Natural killer cell treated with Interleukin-12 subunit alpha and Interleukin-12 subunit beta and Interleukin-15 and Interleukin-18, amount 100 ng/mL, for 72 hours (primary cell): ENCODE measurements around the gene SH3TC1. TPM values are rescaled to one million over a fixed set of nuclear protein-coding genes. Genes with fewer than 3 reads are reported as not detected.

ENCODE experiments used
- ATAC-seq, 2 donors: fragments of 150-1000 bp; cut with Tn5 transposase in 1 of 2; sonication (Bioruptor Pico), chemical (Tn5 transposase) in 1 of 2; 2 replicates each; pipeline ENCODE4 v1.10.0; 2021
- DNase-seq: peaks from one replicate; pipeline ENCODE4 v3.0.0; 2022; ENCODE audit warnings: low spot score
- H3K27ac Mint-ChIP-seq, 2 donors: 1 replicate in 1 of 2; 2 replicates in 1 of 2; pipeline ENCODE4 v1.8.0; 2022; ENCODE audit warnings: mixed read lengths in 2 of 2, mild to moderate bottlenecking in 1 of 2, moderate library complexity in 1 of 2
- H3K27me3 Mint-ChIP-seq, 2 donors: 1 replicate in 1 of 2; 2 replicates in 1 of 2; pipeline ENCODE4 v1.8.0; 2022; ENCODE audit warnings: mixed read lengths in 2 of 2
- H3K36me3 Mint-ChIP-seq: one replicate; pipeline ENCODE4 v1.8.0; 2022; ENCODE audit warnings: mixed read lengths
- H3K4me1 Mint-ChIP-seq, 2 donors: 1 replicate in 1 of 2; 2 replicates in 1 of 2; pipeline ENCODE4 v1.8.0; 2022; ENCODE audit warnings: low read depth in 2 of 2, mixed read lengths in 2 of 2, mild to moderate bottlenecking in 1 of 2
- H3K4me3 Mint-ChIP-seq: one replicate; pipeline ENCODE4 v1.8.0; 2022; ENCODE audit warnings: mixed read lengths
- H3K9me3 Mint-ChIP-seq: 2 replicates; pipeline ENCODE4 v1.8.0; 2022; ENCODE audit warnings: mixed read lengths
- total RNA-seq, 2 donors: library from RNA; stranded (reverse); gene quantifications; one replicate each; pipeline ENCODE4 v1.2.3, GENCODE V29; 2022

The SH3TC1 gene
- 10 to 100 TPM in 1 of 2 donors, 1 to 10 TPM in 1; 6.4 to 15.5 TPM for total RNA-seq

- Mint-ChIP-seq H3K4me1 (peaks cover 16 to 26% of the 10 kb centered on the region in 2 donors), H3K27me3 (no peaks in the 10 kb centered on the region), H3K27ac (peak within 1 kb of the TSS; percentile 72 to 89), H3K36me3 (no peaks in the 10 kb centered on the region), H3K9me3 (no peaks in the 10 kb centered on the region), H3K4me3 (peak within 1 kb of the TSS; percentile 86)
- ATAC-seq (peak; percentile 96), DNase-seq (peak; percentile 87)
These were observed at the start of gene SH3TC1 for GRCh38 chr4:8198906-8199593. Gene SH3TC1, plus strand, starts transcription at chr4:8199290. Its CDS starts 5,905 bp downstream, at chr4:8205195.

- no peak overlapping the region for H3K4me3 Mint-ChIP-seq
- no peaks in the 10 kb centered on the region for H3K4me1 Mint-ChIP-seq
- no peak for ATAC-seq
- H3K27ac Mint-ChIP-seq: no peak overlapping the region
- H3K9me3 Mint-ChIP-seq: no peaks in the 10 kb centered on the region
- peaks cover 0 to 5% of the 10 kb centered on the region in 2 donors for H3K27me3 Mint-ChIP-seq
- DNase-seq: no peak
- H3K36me3 Mint-ChIP-seq: no peaks in the 10 kb centered on the region
These were observed 49.4 kb upstream of the SH3TC1 start for GRCh38 chr4:8149664-8150063.

- no peak overlapping the region for H3K4me3 Mint-ChIP-seq
- H3K9me3 Mint-ChIP-seq: no peaks in the 10 kb centered on the region
These were observed 48.7 kb upstream of the SH3TC1 start for GRCh38 chr4:8150152-8151090.

GRCh38 chr4:8151165-8151650 lies 47.9 kb upstream of the SH3TC1 start:
- DNase-seq: no peak
- no peak overlapping the region for H3K27ac Mint-ChIP-seq
- H3K9me3 Mint-ChIP-seq: no peaks in the 10 kb centered on the region
- ATAC-seq: no peak
- H3K27me3 Mint-ChIP-seq: peaks cover 0 to 7% of the 10 kb centered on the region in 2 donors
- H3K4me1 Mint-ChIP-seq: no peaks in the 10 kb centered on the region
- no peak overlapping the region for H3K4me3 Mint-ChIP-seq
- H3K36me3 Mint-ChIP-seq: no peaks in the 10 kb centered on the region

More at GRCh38 chr4:8150152-8151090, 48.7 kb upstream of the SH3TC1 start:
- no peaks in the 10 kb centered on the region for H3K4me1 Mint-ChIP-seq
- H3K36me3 Mint-ChIP-seq: no peaks in the 10 kb centered on the region
- no peak overlapping the region for H3K27ac Mint-ChIP-seq
- no peak for ATAC-seq
- peaks cover 0 to 8% of the 10 kb centered on the region in 2 donors for H3K27me3 Mint-ChIP-seq
- no peak for DNase-seq

- DNase-seq (no peak), ATAC-seq (no peak)
- Mint-ChIP-seq H3K36me3 (no peaks in the 10 kb centered on the region), H3K4me3 (no peak overlapping the region), H3K27ac (no peak overlapping the region), H3K27me3 (peaks cover 0 to 8% of the 10 kb centered on the region in 2 donors), H3K4me1 (no peaks in the 10 kb centered on the region), H3K9me3 (no peaks in the 10 kb centered on the region)
These were observed 46.8 kb upstream of the SH3TC1 start for GRCh38 chr4:8152090-8152864.

DNA sequence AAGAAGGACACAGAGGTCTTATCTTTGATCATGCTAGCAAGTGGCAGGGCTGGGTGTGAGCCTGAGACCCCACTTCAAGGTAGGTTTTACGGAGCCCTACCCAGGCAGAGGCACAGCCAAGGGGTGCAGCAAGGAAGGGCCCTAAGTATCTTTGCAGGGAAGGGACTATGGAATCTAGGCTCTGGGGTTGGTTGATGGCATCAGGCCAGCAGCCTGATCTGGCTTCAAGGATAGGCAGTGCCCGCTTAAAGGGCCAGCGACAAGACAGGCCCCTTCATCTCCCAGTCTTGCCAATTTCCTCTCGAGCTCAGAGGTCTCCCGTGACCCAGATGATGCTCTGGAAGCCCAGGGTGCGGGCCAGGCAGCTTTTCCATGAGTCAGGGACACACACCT lies 46.2 kb upstream of the SH3TC1 start:
- DNase-seq (no peak), ATAC-seq (no peak)
- Mint-ChIP-seq H3K27me3 (peaks cover 0 to 12% of the 10 kb centered on the region in 2 donors), H3K4me1 (no peaks in the 10 kb centered on the region), H3K36me3 (no peaks in the 10 kb centered on the region), H3K9me3 (no peaks in the 10 kb centered on the region), H3K4me3 (no peak overlapping the region), H3K27ac (no peak overlapping the region)

DNA sequence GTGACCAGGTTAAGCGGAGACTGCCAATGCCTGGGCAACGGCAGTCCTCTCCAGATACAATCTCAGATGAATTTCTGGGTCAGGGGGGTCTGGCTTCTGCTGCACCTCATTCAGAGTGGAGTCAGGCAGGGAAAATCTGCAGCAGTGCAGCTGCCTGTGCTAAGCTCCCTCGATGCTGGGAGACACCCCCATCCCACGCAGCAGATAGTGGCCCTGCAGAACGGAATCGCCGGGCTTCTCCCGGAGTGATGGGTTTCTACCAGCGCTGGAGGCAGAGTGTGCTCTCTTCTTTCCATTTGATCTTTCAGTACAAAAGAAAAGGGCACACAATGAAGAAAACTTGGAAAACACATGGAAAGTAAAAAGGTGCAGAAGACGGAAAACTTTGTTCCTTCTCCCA lies 45.6 kb upstream of the SH3TC1 start:
- peaks cover 0 to 12% of the 10 kb centered on the region in 2 donors for H3K27me3 Mint-ChIP-seq
- DNase-seq (no peak), ATAC-seq (no peak)
- H3K9me3 Mint-ChIP-seq: no peaks in the 10 kb centered on the region
- H3K4me3 Mint-ChIP-seq: no peak overlapping the region
- H3K27ac Mint-ChIP-seq: no peak overlapping the region
- H3K36me3 Mint-ChIP-seq: no peaks in the 10 kb centered on the region
- H3K4me1 Mint-ChIP-seq: no peaks in the 10 kb centered on the region

DNA sequence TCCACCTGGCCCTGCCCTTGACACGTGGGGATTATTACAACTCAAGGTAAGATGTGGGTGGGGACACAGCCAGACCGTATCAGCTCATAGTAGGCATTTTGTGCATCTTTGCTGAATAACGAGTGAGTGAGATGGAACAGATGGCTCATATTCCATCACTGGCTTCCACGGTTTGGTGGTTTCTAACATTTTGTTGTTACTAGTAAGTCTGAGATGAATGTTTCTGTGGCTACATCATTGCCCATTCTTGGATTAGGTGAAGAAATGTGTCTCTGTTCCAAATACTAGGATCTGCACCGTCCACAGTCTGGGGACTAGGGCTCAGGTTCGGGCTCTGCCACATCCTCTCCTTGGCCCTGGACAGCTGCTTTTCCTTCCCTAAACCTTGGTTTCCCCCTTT lies 44.0 kb upstream of the SH3TC1 start:
- Mint-ChIP-seq H3K4me1 (peaks cover 6 to 9% of the 10 kb centered on the region in 2 donors), H3K9me3 (no peaks in the 10 kb centered on the region), H3K36me3 (no peaks in the 10 kb centered on the region), H3K4me3 (no peak overlapping the region), H3K27ac (no peak overlapping the region), H3K27me3 (peaks cover 0 to 12% of the 10 kb centered on the region in 2 donors)
- no peak for DNase-seq
- ATAC-seq: no peak

- H3K27me3 Mint-ChIP-seq: peaks cover 0 to 12% of the 10 kb centered on the region in 2 donors
- no peaks in the 10 kb centered on the region for H3K36me3 Mint-ChIP-seq
- DNase-seq (no peak), ATAC-seq (no peak)
- peaks cover 6 to 9% of the 10 kb centered on the region in 2 donors for H3K4me1 Mint-ChIP-seq
- H3K9me3 Mint-ChIP-seq: no peaks in the 10 kb centered on the region
- H3K27ac Mint-ChIP-seq: no peak overlapping the region
- H3K4me3 Mint-ChIP-seq: no peak overlapping the region
These were observed 43.2 kb upstream of the SH3TC1 start for GRCh38 chr4:8155660-8156421.

DNA sequence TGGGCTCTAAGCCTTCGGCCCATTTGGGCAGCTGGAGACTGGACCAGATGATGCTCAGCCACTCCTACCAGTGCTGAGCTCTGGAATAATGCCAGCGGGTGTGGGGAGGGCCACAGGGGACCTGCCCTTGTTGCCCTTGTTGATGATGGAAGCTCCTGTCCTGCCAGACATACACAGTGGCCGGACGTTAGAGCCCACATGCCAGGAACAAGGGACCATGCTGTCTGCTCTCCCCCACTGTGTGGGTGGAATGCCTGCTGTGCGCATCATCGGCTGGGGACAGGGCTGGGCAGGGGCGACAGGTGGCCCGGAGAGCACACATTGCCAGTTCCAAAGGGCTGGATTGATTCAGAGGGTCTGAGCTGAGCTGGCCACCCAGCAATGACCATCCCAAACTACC lies 42.5 kb upstream of the SH3TC1 start:
- Mint-ChIP-seq H3K4me3 (no peak overlapping the region), H3K9me3 (no peaks in the 10 kb centered on the region), H3K36me3 (no peaks in the 10 kb centered on the region), H3K27me3 (peaks cover 0 to 12% of the 10 kb centered on the region in 2 donors), H3K4me1 (peaks cover 6 to 9% of the 10 kb centered on the region in 2 donors), H3K27ac (no peak overlapping the region)
- ATAC-seq: no peak
- no peak for DNase-seq

DNA sequence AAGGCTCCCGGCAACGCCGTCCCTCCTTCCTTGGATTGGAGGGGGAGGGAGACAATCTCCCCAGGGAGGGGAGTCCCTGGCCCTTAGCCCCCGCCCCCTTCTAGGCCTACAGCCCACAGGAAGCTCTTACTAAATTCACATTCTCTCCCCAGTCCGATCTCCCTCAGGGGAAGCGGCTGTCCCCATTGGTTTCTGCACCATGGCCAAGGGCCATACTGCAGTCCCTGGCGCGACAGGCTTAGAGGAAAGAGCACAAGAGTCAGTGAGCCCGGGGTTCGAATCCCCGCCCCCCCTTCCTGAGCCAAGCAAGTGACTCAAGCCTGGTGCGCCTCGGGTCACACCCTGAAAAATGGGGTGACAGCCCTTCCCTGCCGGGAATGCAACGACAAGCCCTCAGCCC lies 41.6 kb upstream of the SH3TC1 start:
- Mint-ChIP-seq H3K4me1 (peaks cover 6 to 9% of the 10 kb centered on the region in 2 donors), H3K36me3 (no peaks in the 10 kb centered on the region), H3K9me3 (no peaks in the 10 kb centered on the region), H3K4me3 (no peak overlapping the region), H3K27me3 (peaks cover 0 to 12% of the 10 kb centered on the region in 2 donors), H3K27ac (no peak overlapping the region)
- no peak for DNase-seq
- no peak for ATAC-seq

- Mint-ChIP-seq H3K27me3 (peaks cover 0 to 12% of the 10 kb centered on the region in 2 donors), H3K4me3 (peak overlapping the region; percentile 30), H3K36me3 (no peaks in the 10 kb centered on the region), H3K27ac (no peak overlapping the region), H3K9me3 (no peaks in the 10 kb centered on the region), H3K4me1 (peaks cover 6 to 9% of the 10 kb centered on the region in 2 donors)
- ATAC-seq (peak in 1 of 2 donors; percentile 0), DNase-seq (peak; percentile 66)
These were observed 41.0 kb upstream of the SH3TC1 start for GRCh38 chr4:8157944-8158709.
